Bronchial epithelial cell (primary cell): Measurements from ENCODE around the gene CAMTA1. TPM values are rescaled to one million over a fixed set of nuclear protein-coding genes. Genes with fewer than 3 reads are reported as not detected.

Experiments
- DNase-seq: peaks from one replicate; pipeline ENCODE4 v3.0.0-alpha.2; 2010; ENCODE audit warnings: low read depth
- FAIRE-seq: peaks from 2 replicates; lab custom pipeline; 2011; peaks lifted over from hg19 to GRCh38; lab: Jason Lieb, UNC
- H3K27me3 ChIP-seq: 2 replicates; pipeline ENCODE4 v1.5.1; 2011; ENCODE audit warnings: low read length; ENCODE audit not compliant: control insufficient read depth, insufficient read depth
- H3K36me3 ChIP-seq: 2 replicates; pipeline ENCODE4 v1.5.1; 2011; ENCODE audit warnings: low read length; ENCODE audit not compliant: control insufficient read depth, insufficient read depth
- H3K4me3 ChIP-seq: 2 replicates; pipeline ENCODE4 v1.5.1; 2011; ENCODE audit warnings: mild to moderate bottlenecking, low read depth, low read length, control low read depth
- CTCF ChIP-seq: IDR thresholded peaks from 2 replicates; pipeline ENCODE4 v1.5.1; 2011; ENCODE audit warnings: mild to moderate bottlenecking, moderate library complexity, low read length, control low read depth, inconsistent platforms; ENCODE audit not compliant: insufficient read depth, severe bottlenecking
- total RNA-seq: library from RNA; depleted of rRNA; stranded (reverse); fragments of >200 nt; gene quantifications from 2 replicates; pipeline ENCODE4 v1.2.1, GENCODE V29; 2014

CAMTA1 gene
- total RNA-seq, 1 donor from 2014 or later = 68.2 TPM

DNA sequence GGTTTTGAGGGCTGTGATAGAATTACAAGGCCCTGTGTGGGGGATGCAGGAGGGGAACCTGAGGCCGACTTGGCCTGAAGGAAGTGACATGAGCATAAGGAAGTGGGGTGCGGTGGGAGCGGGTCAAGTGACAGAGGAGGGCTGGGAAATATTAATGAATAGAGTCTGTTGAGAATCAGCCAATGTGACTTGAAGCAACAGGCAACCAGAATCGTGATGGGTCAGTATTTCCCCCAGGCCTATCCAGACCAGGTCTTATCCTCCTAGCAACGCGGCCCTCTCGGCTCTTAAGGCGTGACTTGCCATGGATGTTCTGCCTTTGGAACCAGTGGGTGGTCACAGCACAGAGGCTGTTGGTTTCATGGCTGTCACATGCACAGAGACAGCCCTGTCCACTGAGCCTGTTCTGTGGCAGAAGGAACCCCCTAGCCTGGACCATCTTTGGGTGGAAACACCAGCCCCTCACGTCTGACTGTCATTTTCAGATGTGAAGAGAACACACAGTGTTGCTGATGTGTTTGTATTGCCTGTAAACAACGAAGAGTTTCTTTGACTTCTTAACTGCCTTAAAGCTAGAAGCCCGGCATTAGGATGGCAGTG lies 468.8 kb downstream of the CAMTA1 start:
- Histone ChIP-seq H3K4me3 (no peak overlapping the region), H3K36me3 (no peaks in the 10 kb centered on the region), H3K27me3 (no peaks in the 10 kb centered on the region)
- DNase-seq (no peak), FAIRE-seq (no peak)
- TF ChIP-seq CTCF = no peak

GRCh38 chr1:7255303-7256058 lies 470.2 kb downstream of the CAMTA1 start:
- DNase-seq (peak; percentile 75), FAIRE-seq (no peak)
- Histone ChIP-seq H3K27me3 (no peaks in the 10 kb centered on the region), H3K36me3 (no peaks in the 10 kb centered on the region), H3K4me3 (no peak overlapping the region)
- TF ChIP-seq CTCF = no peak

GRCh38 chr1:7256526-7256925 lies 471.3 kb downstream of the CAMTA1 start:
- DNase-seq = no peak
- no peak for FAIRE-seq
- Histone ChIP-seq H3K36me3 (no peaks in the 10 kb centered on the region), H3K4me3 (no peak overlapping the region), H3K27me3 (no peaks in the 10 kb centered on the region)
- no peak for TF ChIP-seq CTCF

DNA sequence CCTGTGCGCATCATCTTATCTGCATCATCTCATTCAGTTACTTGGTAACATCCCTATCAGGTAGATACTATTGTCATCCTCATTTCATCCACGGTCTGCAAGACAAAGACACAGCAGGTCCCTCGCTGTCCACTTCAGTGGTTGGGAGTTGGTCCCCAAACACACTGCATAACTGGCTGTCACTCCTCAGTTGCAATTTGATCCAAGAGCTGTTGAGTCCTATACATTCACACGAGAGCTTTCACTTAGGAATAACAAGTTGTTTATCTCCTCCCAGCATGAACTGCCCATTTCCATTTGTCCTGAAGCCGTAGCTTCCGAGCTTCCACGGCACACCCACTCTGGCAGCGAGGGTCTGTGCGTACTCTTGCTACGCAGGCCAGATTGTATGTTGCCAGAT lies 472.0 kb downstream of the CAMTA1 start:
- no peaks in the 10 kb centered on the region for H3K27me3 ChIP-seq
- peak; percentile 89 for FAIRE-seq
- no peak for DNase-seq
- no peak for TF ChIP-seq CTCF
- no peak overlapping the region for H3K4me3 ChIP-seq
- no peaks in the 10 kb centered on the region for H3K36me3 ChIP-seq

DNA sequence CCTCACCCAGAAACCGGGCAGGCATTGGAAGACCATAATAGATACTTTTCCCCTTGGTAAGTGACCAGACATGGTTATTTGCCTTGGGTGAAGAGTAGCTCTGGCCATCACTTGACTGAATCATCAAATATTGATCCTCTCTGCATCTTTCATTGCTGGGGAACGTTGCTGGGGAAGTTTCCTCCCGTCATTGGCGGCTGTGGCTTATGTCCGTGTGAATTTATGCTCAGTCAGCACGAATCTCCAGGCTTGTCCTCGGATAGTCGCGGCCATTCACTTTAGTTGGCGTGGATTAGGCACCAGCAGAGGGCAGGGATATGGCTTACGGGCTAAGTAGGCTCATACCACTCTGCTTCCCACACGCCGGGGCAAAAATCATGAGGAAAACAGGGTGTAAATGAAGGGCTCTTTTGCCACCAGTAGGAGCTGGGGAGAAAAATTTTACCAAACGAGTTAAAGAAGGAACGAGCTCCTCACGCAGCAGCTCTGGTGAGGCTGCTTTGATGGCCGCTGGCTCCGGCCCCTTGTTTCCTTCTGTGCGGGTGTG lies 473.4 kb downstream of the CAMTA1 start:
- FAIRE-seq (no peak), DNase-seq (no peak)
- H3K36me3 ChIP-seq = no peaks in the 10 kb centered on the region
- H3K27me3 ChIP-seq = no peaks in the 10 kb centered on the region
- no peak for TF ChIP-seq CTCF
- H3K4me3 ChIP-seq = no peak overlapping the region
